Liver (tissue), 9 donors: ENCODE measurements around the gene KPRP. TPM values are rescaled to one million over a fixed set of nuclear protein-coding genes. Genes with fewer than 3 reads are reported as not detected.

Experiments
- DNase-seq: peaks from one replicate; pipeline ENCODE4 v3.0.0-alpha.2; 2017; ENCODE audit warnings: low spot score
- H3K27ac ChIP-seq, 2 donors: one replicate each; pipeline ENCODE4 v1.7.0; 2013; ENCODE audit warnings: inconsistent platforms in 2 of 2, low read length in 2 of 2, control low read depth in 1 of 2, low read depth in 1 of 2, mild to moderate bottlenecking in 1 of 2
- H3K27me3 ChIP-seq, 4 donors: one replicate each; pipeline versions ENCODE4 v1.6.1 to v1.7.0; 2013; ENCODE audit warnings: low read length in 3 of 4, inconsistent platforms in 1 of 4, mild to moderate bottlenecking in 1 of 4, moderate library complexity in 1 of 4; ENCODE audit not compliant: control insufficient read depth in 4 of 4, insufficient read depth in 4 of 4
- H3K36me3 ChIP-seq, 4 donors: one replicate each; pipeline versions ENCODE4 v1.6.1 to v1.7.0; 2013; ENCODE audit warnings: low read length in 3 of 4, mild to moderate bottlenecking in 3 of 4, low read depth in 1 of 4, moderate library complexity in 1 of 4; ENCODE audit not compliant: control insufficient read depth in 4 of 4, insufficient read depth in 3 of 4
- H3K4me1 ChIP-seq, 4 donors: one replicate each; pipeline versions ENCODE4 v1.6.1 to v1.7.0; 2013; ENCODE audit warnings: low read length in 3 of 4, mild to moderate bottlenecking in 3 of 4, moderate library complexity in 1 of 4; ENCODE audit not compliant: control insufficient read depth in 4 of 4, insufficient read depth in 4 of 4
- H3K4me3 ChIP-seq, 3 donors: one replicate each; pipeline versions ENCODE4 v1.6.1 to v1.7.0; 2013; ENCODE audit warnings: low read length in 3 of 3, control low read depth in 1 of 3, low read depth in 1 of 3, mild to moderate bottlenecking in 1 of 3
- H3K9ac ChIP-seq, 2 donors: one replicate each; pipeline ENCODE4 v1.7.0; 2013; ENCODE audit warnings: low read length in 2 of 2, mild to moderate bottlenecking in 2 of 2, moderate library complexity in 2 of 2, control low read depth in 1 of 2, low read depth in 1 of 2
- H3K9me3 ChIP-seq, 4 donors: one replicate each; pipeline versions ENCODE4 v1.6.1 to v1.7.0; 2013; ENCODE audit warnings: low read length in 3 of 4; ENCODE audit not compliant: control insufficient read depth in 4 of 4
- EGR1 ChIP-seq, 2 donors: IDR thresholded peaks; 2 replicates each; pipeline ENCODE4 v1.6.1; 2016 to 2018; ENCODE audit warnings: antibody characterized with exemption in 2 of 2, low read depth in 2 of 2
- FOXA1 ChIP-seq: IDR thresholded peaks from 2 replicates; pipeline ENCODE4 v1.6.1; 2016; ENCODE audit warnings: antibody characterized with exemption
- FOXA2 ChIP-seq: IDR thresholded peaks from 2 replicates; pipeline ENCODE4 v1.6.1; 2016; ENCODE audit warnings: antibody characterized with exemption
- GABPA ChIP-seq, 2 donors: IDR thresholded peaks in 1 of 2; conservative IDR thresholded peaks in 1 of 2; 2 replicates each; pipeline ENCODE4 v1.6.1; 2016; ENCODE audit warnings: antibody characterized with exemption in 2 of 2, mild to moderate bottlenecking in 1 of 2, moderate library complexity in 1 of 2
- HNF4A ChIP-seq, 2 donors: conservative IDR thresholded peaks; 2 replicates each; pipeline ENCODE4 v1.6.1; 2016; ENCODE audit warnings: antibody characterized with exemption in 2 of 2, mild to moderate bottlenecking in 2 of 2
- HNF4G ChIP-seq: IDR thresholded peaks from 2 replicates; pipeline ENCODE4 v1.6.1; 2016; ENCODE audit warnings: antibody characterized with exemption
- JUND ChIP-seq, 2 donors: IDR thresholded peaks; 2 replicates each; pipeline ENCODE4 v1.6.1; 2016; ENCODE audit warnings: antibody characterized with exemption in 2 of 2
- NR2F2 ChIP-seq: IDR thresholded peaks from 2 replicates; pipeline ENCODE4 v1.6.1; 2016; ENCODE audit warnings: antibody characterized with exemption
- RAD21 ChIP-seq, 2 donors: IDR thresholded peaks; 2 replicates each; pipeline ENCODE4 v1.6.1; 2016; ENCODE audit warnings: antibody characterized with exemption in 2 of 2, mild to moderate bottlenecking in 2 of 2
- RXRA ChIP-seq, 2 donors: IDR thresholded peaks; 2 replicates each; pipeline ENCODE4 v1.6.1; 2017 to 2018; ENCODE audit warnings: antibody characterized with exemption in 2 of 2, mild to moderate bottlenecking in 1 of 2
- SP1 ChIP-seq: IDR thresholded peaks from 2 replicates; pipeline ENCODE4 v1.6.1; 2018; ENCODE audit warnings: antibody characterized with exemption, mild to moderate bottlenecking
- TAF1 ChIP-seq: conservative IDR thresholded peaks from 2 replicates; pipeline ENCODE4 v1.6.1; 2016; ENCODE audit warnings: antibody characterized with exemption, mild to moderate bottlenecking
- YY1 ChIP-seq: IDR thresholded peaks from 2 replicates; pipeline ENCODE4 v1.6.1; 2016; ENCODE audit warnings: antibody characterized with exemption, mild to moderate bottlenecking
- WGBS: extraction: QIAGEN DNeasy Blood & Tissue Kit; methylation state at CpG from one replicate; pipeline ENCODE4 v1.1.7; 2013; 5-methylcytosine and 5-hydroxymethylcytosine counted together
- polyA plus RNA-seq, 2 donors: library from polyadenylated mRNA; stranded (reverse) in 1 of 2; unstranded in 1 of 2; fragments of 200-250 nt in 1 of 2; fragments of >200 nt in 1 of 2; fragmentation: Nextera tagmentation in 1 of 2; extraction: Ambion mirVana in 1 of 2; gene quantifications; one replicate each; pipeline versions ENCODE4 v1.2.1 to v1.2.3, GENCODE V29; 2013 to 2015
- total RNA-seq, 2 donors: library from RNA; depleted of rRNA; stranded (reverse); fragments of >200 nt; gene quantifications; one replicate each; pipeline ENCODE4 v1.2.3, GENCODE V29; 2014
- TF ChIP-seq, protein P1 (sequence below): IDR thresholded peaks from 2 replicates; pipeline ENCODE4 v1.6.1; 2016; ENCODE audit warnings: antibody characterized with exemption, mild to moderate bottlenecking
- TF ChIP-seq, protein P2 (sequence below): IDR thresholded peaks from 2 replicates; pipeline ENCODE4 v1.6.1; 2016; ENCODE audit warnings: antibody characterized with exemption
- TF ChIP-seq, protein P3 (sequence below): fragments of 150-350 bp; IDR thresholded peaks from 2 replicates; pipeline ENCODE4 v1.5.1; 2017; ENCODE audit warnings: improper control_type of control experiment, low read depth, low read length; ENCODE audit not compliant: missing input control
- TF ChIP-seq, protein P4 (sequence below): IDR thresholded peaks from 2 replicates; pipeline ENCODE4 v1.6.1; 2016; ENCODE audit warnings: antibody characterized with exemption
- TF ChIP-seq, protein P5 (sequence below): IDR thresholded peaks from 2 replicates; pipeline ENCODE4 v1.6.1; 2016; ENCODE audit warnings: antibody characterized with exemption
- donor health status: healthy.
- donor health status: healthy.
- donor health status: healthy.
- donor health status: healthy.
- donor health status: healthy.

The KPRP gene
- total and polyA plus RNA-seq, 4 donors = not detected

DNA sequence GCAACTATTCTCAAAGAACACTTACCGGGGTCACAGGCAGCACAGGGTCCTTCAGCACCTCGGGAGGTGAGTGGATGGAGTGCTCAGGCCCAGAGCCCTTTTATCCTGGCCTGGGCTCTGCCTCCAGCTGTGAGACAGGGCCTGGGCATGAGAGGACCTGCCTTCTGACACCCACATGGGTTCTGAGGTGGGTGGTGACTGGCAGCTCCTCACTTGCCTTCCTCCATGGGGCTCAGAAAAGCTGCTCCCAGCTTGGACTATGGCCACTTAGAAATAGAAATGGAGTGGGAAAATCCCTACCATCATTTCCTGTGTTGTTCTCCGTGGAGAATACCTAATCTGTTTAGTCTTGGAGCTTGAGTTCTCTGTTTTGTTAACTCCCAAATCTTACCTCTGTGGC lies 48.8 kb downstream of the KPRP start, which contains the start of gene LCE1C:
Gene LCE1C (minus strand): TSS at position 76 of the 400 bp plus-strand sequence. CDS start 1,173 bp downstream, outside the sequence.
- 60% methylated on average over 3 of the region's 3 CpGs for WGBS
- DNase-seq = no peak

More for the DNA sequence above, 48.8 kb downstream of the KPRP start, which contains the start of gene LCE1C:
- Histone ChIP-seq H3K4me1 (no peaks in the 10 kb centered on the region), H3K4me3 (no peak within 1 kb of the TSS), H3K36me3 (no peaks in the 10 kb centered on the region), H3K9ac (no peak within 1 kb of the TSS), H3K27me3 (peaks cover 0 to 7% (median 0%) of the 10 kb centered on the region in 4 donors), H3K27ac (no peak within 1 kb of the TSS), H3K9me3 (no peaks in the 10 kb centered on the region)
- TF ChIP-seq NR2F2 = no peak
- no peak for TF ChIP-seq TAF1
- TF ChIP-seq, protein P1, sequence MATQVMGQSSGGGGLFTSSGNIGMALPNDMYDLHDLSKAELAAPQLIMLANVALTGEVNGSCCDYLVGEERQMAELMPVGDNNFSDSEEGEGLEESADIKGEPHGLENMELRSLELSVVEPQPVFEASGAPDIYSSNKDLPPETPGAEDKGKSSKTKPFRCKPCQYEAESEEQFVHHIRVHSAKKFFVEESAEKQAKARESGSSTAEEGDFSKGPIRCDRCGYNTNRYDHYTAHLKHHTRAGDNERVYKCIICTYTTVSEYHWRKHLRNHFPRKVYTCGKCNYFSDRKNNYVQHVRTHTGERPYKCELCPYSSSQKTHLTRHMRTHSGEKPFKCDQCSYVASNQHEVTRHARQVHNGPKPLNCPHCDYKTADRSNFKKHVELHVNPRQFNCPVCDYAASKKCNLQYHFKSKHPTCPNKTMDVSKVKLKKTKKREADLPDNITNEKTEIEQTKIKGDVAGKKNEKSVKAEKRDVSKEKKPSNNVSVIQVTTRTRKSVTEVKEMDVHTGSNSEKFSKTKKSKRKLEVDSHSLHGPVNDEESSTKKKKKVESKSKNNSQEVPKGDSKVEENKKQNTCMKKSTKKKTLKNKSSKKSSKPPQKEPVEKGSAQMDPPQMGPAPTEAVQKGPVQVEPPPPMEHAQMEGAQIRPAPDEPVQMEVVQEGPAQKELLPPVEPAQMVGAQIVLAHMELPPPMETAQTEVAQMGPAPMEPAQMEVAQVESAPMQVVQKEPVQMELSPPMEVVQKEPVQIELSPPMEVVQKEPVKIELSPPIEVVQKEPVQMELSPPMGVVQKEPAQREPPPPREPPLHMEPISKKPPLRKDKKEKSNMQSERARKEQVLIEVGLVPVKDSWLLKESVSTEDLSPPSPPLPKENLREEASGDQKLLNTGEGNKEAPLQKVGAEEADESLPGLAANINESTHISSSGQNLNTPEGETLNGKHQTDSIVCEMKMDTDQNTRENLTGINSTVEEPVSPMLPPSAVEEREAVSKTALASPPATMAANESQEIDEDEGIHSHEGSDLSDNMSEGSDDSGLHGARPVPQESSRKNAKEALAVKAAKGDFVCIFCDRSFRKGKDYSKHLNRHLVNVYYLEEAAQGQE = no peak
- TF ChIP-seq, protein P2, sequence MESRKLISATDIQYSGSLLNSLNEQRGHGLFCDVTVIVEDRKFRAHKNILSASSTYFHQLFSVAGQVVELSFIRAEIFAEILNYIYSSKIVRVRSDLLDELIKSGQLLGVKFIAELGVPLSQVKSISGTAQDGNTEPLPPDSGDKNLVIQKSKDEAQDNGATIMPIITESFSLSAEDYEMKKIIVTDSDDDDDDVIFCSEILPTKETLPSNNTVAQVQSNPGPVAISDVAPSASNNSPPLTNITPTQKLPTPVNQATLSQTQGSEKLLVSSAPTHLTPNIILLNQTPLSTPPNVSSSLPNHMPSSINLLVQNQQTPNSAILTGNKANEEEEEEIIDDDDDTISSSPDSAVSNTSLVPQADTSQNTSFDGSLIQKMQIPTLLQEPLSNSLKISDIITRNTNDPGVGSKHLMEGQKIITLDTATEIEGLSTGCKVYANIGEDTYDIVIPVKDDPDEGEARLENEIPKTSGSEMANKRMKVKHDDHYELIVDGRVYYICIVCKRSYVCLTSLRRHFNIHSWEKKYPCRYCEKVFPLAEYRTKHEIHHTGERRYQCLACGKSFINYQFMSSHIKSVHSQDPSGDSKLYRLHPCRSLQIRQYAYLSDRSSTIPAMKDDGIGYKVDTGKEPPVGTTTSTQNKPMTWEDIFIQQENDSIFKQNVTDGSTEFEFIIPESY = no peak
- TF ChIP-seq SP1 = no peak
- no peak for TF ChIP-seq HNF4G
- no peak for TF ChIP-seq RAD21 (IDR thresholded peaks at IDR 0.05)
- TF ChIP-seq HNF4A (conservative IDR thresholded peaks at IDR 0.05) = no peak
- no peak for TF ChIP-seq FOXA1
- no peak for TF ChIP-seq YY1
- TF ChIP-seq GABPA (IDR thresholded peaks at IDR 0.05 in 1 of 2, conservative IDR thresholded peaks at IDR 0.05 in 1 of 2) = no peak
- TF ChIP-seq, protein P3, sequence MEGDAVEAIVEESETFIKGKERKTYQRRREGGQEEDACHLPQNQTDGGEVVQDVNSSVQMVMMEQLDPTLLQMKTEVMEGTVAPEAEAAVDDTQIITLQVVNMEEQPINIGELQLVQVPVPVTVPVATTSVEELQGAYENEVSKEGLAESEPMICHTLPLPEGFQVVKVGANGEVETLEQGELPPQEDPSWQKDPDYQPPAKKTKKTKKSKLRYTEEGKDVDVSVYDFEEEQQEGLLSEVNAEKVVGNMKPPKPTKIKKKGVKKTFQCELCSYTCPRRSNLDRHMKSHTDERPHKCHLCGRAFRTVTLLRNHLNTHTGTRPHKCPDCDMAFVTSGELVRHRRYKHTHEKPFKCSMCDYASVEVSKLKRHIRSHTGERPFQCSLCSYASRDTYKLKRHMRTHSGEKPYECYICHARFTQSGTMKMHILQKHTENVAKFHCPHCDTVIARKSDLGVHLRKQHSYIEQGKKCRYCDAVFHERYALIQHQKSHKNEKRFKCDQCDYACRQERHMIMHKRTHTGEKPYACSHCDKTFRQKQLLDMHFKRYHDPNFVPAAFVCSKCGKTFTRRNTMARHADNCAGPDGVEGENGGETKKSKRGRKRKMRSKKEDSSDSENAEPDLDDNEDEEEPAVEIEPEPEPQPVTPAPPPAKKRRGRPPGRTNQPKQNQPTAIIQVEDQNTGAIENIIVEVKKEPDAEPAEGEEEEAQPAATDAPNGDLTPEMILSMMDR = no peak
- no peak for TF ChIP-seq RXRA (IDR thresholded peaks at IDR 0.05)
- TF ChIP-seq, protein P4, sequence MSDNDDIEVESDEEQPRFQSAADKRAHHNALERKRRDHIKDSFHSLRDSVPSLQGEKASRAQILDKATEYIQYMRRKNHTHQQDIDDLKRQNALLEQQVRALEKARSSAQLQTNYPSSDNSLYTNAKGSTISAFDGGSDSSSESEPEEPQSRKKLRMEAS = no peak
- no peak for TF ChIP-seq JUND (IDR thresholded peaks at IDR 0.05)
- TF ChIP-seq EGR1 (IDR thresholded peaks at IDR 0.05; ENCODE audit: low read depth in 2 of 2) = no peak
- TF ChIP-seq, protein P5, sequence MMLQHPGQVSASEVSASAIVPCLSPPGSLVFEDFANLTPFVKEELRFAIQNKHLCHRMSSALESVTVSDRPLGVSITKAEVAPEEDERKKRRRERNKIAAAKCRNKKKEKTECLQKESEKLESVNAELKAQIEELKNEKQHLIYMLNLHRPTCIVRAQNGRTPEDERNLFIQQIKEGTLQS = no peak
- TF ChIP-seq FOXA2 = no peak
